ENCODE data around the gene TUBA4B.
A peak's percentile ranks its signal among the peaks of the same experiment; 100 is the strongest.
"Not testable (repeated sequence)": the region's sequence is repeated elsewhere in the genome, so short reads cannot be mapped to it uniquely, and the experiment has no call there.

TUBA4B gene

DNA sequence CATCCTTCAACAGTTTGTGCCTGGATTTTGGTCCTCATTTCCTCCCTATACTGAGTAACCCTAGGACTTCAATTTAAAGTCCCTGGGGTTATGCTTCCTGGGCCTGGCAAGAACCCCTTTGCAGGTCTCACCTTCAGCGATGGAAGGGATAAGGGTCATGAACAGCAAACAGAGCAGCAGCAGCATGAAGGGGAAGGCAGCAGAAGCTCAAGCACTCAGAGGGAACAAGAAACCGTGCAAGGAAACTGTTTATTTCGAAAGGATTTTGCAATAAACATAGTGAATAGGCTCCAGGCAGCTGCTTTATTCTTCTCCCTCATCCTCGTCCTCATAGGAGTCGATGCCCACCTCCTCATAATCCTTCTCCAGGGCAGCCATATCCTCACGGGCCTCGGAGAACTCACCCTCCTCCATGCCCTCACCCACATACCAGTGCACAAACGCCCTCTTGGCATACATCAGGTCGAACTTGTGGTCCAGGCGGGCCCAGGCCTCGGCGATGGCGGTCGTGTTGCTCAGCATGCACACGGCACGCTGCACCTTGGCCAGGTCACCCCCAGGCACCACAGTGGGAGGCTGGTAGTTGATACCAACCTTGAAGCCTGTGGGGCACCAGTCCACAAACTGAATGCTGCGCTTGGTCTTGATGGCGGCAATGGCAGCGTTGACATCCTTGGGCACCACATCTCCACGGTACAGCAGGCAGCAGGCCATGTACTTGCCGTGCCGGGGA lies 2.8 kb upstream of the TUBA4B start:
- no peaks in the 10 kb centered on the region for H3K27me3 ChIP-seq (ENCODE audit: control insufficient read depth in 1 of 2, insufficient read depth in 2 of 2, low read length in 2 of 2)
- H3K4me3 ChIP-seq (ENCODE audit: low read length in 2 of 2), result peak overlapping the region; percentile 28 to 54
- peak overlapping the region; percentile 7 to 64 for H3K9ac ChIP-seq (ENCODE audit: low read length in 2 of 2)
- peak overlapping the region; percentile 90 for H3K27ac ChIP-seq (ENCODE audit: low read length)
- peaks cover 71% of the 10 kb centered on the region for H3K4me1 ChIP-seq (ENCODE audit: control insufficient read depth, insufficient read depth, low read length)
- no peaks in the 10 kb centered on the region for H3K9me3 ChIP-seq (ENCODE audit: control insufficient read depth in 2 of 2, low read length in 2 of 2)
- H3K36me3 ChIP-seq (ENCODE audit: control insufficient read depth in 2 of 2, insufficient read depth in 2 of 2, low read length in 2 of 2), result peaks cover 16 to 22% of the 10 kb centered on the region in 2 donors

GRCh38 chr2:219251656-219252055 lies 1.4 kb upstream of the TUBA4B start:
- Histone ChIP-seq H3K27ac (ENCODE audit: low read length) (peak overlapping the region; percentile 90), H3K9ac (ENCODE audit: low read length in 2 of 2) (peak overlapping the region in 1 of 2 donors; percentile 86), H3K27me3 (ENCODE audit: control insufficient read depth in 1 of 2, insufficient read depth in 2 of 2, low read length in 2 of 2) (no peaks in the 10 kb centered on the region), H3K9me3 (ENCODE audit: control insufficient read depth in 2 of 2, low read length in 2 of 2) (no peaks in the 10 kb centered on the region), H3K4me3 (ENCODE audit: low read length in 2 of 2) (peak overlapping the region in 1 of 2 donors; percentile 29), H3K36me3 (ENCODE audit: control insufficient read depth in 2 of 2, insufficient read depth in 2 of 2, low read length in 2 of 2) (peaks cover 16 to 22% of the 10 kb centered on the region in 2 donors), H3K4me1 (ENCODE audit: control insufficient read depth, insufficient read depth, low read length) (peaks cover 60% of the 10 kb centered on the region)

DNA sequence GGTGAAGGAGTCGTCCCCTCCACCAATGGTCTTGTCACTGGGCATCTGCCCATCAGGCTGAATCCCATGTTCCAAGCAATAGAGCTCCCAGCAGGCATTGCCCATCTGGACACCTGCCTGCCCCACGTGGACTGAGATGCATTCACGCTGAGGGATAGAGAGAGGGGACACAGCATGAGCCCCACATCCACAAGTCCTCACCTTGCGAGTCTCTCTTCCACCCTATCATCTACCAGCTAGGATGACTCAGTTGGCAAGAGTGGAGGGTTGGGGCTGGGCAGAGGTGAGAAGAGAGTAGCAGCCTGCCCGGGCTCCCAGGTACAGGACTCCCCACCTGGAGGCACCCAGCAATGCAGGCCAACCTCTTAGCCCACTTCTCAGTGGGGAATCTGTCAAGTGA lies 959 bp upstream of the TUBA4B start:
- Histone ChIP-seq H3K27ac (ENCODE audit: low read length) (peak overlapping the region; percentile 90), H3K9ac (ENCODE audit: low read length in 2 of 2) (peak overlapping the region in 1 of 2 donors; percentile 86), H3K27me3 (ENCODE audit: control insufficient read depth in 1 of 2, insufficient read depth in 2 of 2, low read length in 2 of 2) (no peaks in the 10 kb centered on the region)

GRCh38 chr2:219252570-219252899 lies 508 bp upstream of the TUBA4B start:
- Histone ChIP-seq H3K36me3 (ENCODE audit: control insufficient read depth in 2 of 2, insufficient read depth in 2 of 2, low read length in 2 of 2) (peaks cover 14 to 17% of the 10 kb centered on the region in 2 donors), H3K9me3 (ENCODE audit: control insufficient read depth in 2 of 2, low read length in 2 of 2) (no peaks in the 10 kb centered on the region), H3K4me3 (ENCODE audit: low read length in 2 of 2) (peak overlapping the region; percentile 90 to 96), H3K27ac (ENCODE audit: low read length) (peak overlapping the region; percentile 90), H3K27me3 (ENCODE audit: control insufficient read depth in 1 of 2, insufficient read depth in 2 of 2, low read length in 2 of 2) (no peaks in the 10 kb centered on the region), H3K4me1 (ENCODE audit: control insufficient read depth, insufficient read depth, low read length) (peaks cover 56% of the 10 kb centered on the region), H3K9ac (ENCODE audit: low read length in 2 of 2) (peak overlapping the region; percentile 73 to 86)

More for the DNA sequence above, 959 bp upstream of the TUBA4B start:
- Histone ChIP-seq H3K9me3 (ENCODE audit: control insufficient read depth in 2 of 2, low read length in 2 of 2) (no peaks in the 10 kb centered on the region), H3K36me3 (ENCODE audit: control insufficient read depth in 2 of 2, insufficient read depth in 2 of 2, low read length in 2 of 2) (peaks cover 16 to 22% of the 10 kb centered on the region in 2 donors), H3K4me1 (ENCODE audit: control insufficient read depth, insufficient read depth, low read length) (peaks cover 58% of the 10 kb centered on the region), H3K4me3 (ENCODE audit: low read length in 2 of 2) (peak overlapping the region in 1 of 2 donors; percentile 96)

GRCh38 chr2:219253753-219254589 lies 928 bp downstream of the TUBA4B start, which contains the start of gene TUBA4A:
TSS of gene TUBA4A (minus strand) at chr2:219253918. CDS start at chr2:219253858, 60 bp downstream.
- Histone ChIP-seq H3K27ac (ENCODE audit: low read length) (peak within 1 kb of the TSS; percentile 90), H3K4me1 (ENCODE audit: control insufficient read depth, insufficient read depth, low read length) (peaks cover 51% of the 10 kb centered on the region), H3K9ac (ENCODE audit: low read length in 2 of 2) (peak within 1 kb of the TSS; percentile 73 to 86), H3K36me3 (ENCODE audit: control insufficient read depth in 2 of 2, insufficient read depth in 2 of 2, low read length in 2 of 2) (peaks cover 6 to 9% of the 10 kb centered on the region in 2 donors), H3K4me3 (ENCODE audit: low read length in 2 of 2) (peak within 1 kb of the TSS; percentile 90 to 96), H3K27me3 (ENCODE audit: control insufficient read depth in 1 of 2, insufficient read depth in 2 of 2, low read length in 2 of 2) (no peaks in the 10 kb centered on the region), H3K9me3 (ENCODE audit: control insufficient read depth in 2 of 2, low read length in 2 of 2) (no peaks in the 10 kb centered on the region)

DNA sequence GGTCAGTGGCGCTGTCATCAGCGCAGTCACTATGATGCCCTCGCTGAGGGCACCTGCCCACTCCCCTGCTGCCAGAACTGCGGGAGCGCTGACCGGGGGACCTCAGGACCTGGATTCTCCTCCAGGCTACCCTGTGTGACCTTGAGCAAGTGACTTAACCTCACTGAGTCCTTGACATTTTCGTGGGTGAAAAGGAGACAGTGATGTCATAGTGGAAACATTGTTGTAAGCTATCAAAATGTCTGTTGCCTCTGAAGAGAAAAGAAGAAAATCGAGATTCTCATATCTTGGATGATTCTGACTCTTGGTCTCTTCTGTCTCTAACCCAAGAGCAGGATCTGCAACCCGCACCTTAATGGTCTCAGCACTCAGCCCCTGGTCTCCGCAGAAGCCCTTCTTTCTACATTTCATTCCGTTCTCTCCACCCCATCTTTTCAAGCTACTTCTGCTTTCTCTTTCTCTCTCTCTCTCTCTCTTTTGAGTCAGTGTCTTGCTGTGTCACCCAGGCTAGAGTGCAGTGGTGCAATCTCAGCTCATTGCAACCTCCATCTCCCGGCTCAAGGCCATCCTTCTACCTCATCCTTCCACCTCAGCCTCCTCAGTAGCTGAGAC lies 1.7 kb downstream of the TUBA4B start:
- Histone ChIP-seq H3K36me3 (ENCODE audit: control insufficient read depth in 2 of 2, insufficient read depth in 2 of 2, low read length in 2 of 2) (peaks cover 6 to 9% of the 10 kb centered on the region in 2 donors), H3K27ac (ENCODE audit: low read length) (peak overlapping the region; percentile 90), H3K9ac (ENCODE audit: low read length in 2 of 2) (peak overlapping the region; percentile 68 to 86), H3K4me3 (ENCODE audit: low read length in 2 of 2) (peak overlapping the region; percentile 90 to 96), H3K4me1 (ENCODE audit: control insufficient read depth, insufficient read depth, low read length) (peaks cover 44% of the 10 kb centered on the region), H3K9me3 (ENCODE audit: control insufficient read depth in 2 of 2, low read length in 2 of 2) (no peaks in the 10 kb centered on the region), H3K27me3 (ENCODE audit: control insufficient read depth in 1 of 2, insufficient read depth in 2 of 2, low read length in 2 of 2) (no peaks in the 10 kb centered on the region)

DNA sequence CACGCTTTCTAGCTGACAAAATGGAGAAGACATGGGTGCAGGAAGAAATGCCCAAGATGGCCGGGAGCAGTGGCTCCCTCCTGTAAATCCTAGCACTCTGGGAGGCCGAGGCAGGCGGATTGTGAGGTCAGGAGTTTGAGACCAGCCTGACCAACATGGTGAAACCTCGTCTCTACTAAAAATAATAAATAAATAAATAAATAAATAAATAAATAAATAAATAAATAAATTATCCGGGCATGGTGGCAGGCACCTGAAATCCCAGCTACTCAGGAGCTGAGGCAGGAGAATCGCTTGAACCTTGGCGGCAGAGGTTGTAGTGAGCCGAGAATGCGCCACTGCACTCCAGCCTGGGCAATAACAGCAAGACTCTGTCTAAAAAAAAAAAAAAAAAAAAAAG lies 5.9 kb downstream of the TUBA4B start:
- not testable (repeated sequence) for H3K27me3 ChIP-seq (ENCODE audit: control insufficient read depth in 1 of 2, insufficient read depth in 2 of 2, low read length in 2 of 2); H3K27ac ChIP-seq (ENCODE audit: low read length)

GRCh38 chr2:219261024-219261855 lies 8.2 kb downstream of the TUBA4B start:
- Histone ChIP-seq H3K4me3 (ENCODE audit: low read length in 2 of 2) (no peak overlapping the region), H3K27me3 (ENCODE audit: control insufficient read depth in 1 of 2, insufficient read depth in 2 of 2, low read length in 2 of 2) (no peaks in the 10 kb centered on the region), H3K27ac (ENCODE audit: low read length) (no peak overlapping the region), H3K36me3 (ENCODE audit: control insufficient read depth in 2 of 2, insufficient read depth in 2 of 2, low read length in 2 of 2) (no peaks in the 10 kb centered on the region), H3K4me1 (ENCODE audit: control insufficient read depth, insufficient read depth, low read length) (no peaks in the 10 kb centered on the region), H3K9ac (ENCODE audit: low read length in 2 of 2) (no peak overlapping the region), H3K9me3 (ENCODE audit: control insufficient read depth in 2 of 2, low read length in 2 of 2) (no peaks in the 10 kb centered on the region)

More for the DNA sequence above, 5.9 kb downstream of the TUBA4B start:
- not testable (repeated sequence) for H3K36me3 ChIP-seq (ENCODE audit: control insufficient read depth in 2 of 2, insufficient read depth in 2 of 2, low read length in 2 of 2); H3K9me3 ChIP-seq (ENCODE audit: control insufficient read depth in 2 of 2, low read length in 2 of 2); H3K9ac ChIP-seq (ENCODE audit: low read length in 2 of 2); H3K4me3 ChIP-seq (ENCODE audit: low read length in 2 of 2); H3K4me1 ChIP-seq (ENCODE audit: control insufficient read depth, insufficient read depth, low read length)

DNA sequence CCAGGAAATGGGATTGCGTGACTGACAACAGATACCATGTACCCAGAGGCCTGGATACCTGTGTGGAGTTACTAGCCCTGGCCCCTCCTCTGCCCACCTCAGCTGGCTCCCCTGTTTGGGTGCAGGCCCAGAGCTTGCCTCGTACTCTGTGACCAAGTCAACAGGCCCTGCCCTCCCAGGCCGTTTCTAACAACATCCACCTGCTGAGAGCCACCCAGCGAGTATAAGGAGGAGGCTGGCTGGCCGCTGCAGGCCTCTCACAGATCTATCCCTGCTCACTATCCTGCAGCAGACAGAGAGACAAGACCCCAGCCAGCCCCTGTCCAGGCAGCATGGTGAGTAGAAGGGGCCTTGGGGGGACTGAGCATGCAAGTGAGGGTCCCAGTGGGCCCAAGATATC lies 13.2 kb downstream of the TUBA4B start:
- Histone ChIP-seq H3K4me1 (ENCODE audit: control insufficient read depth, insufficient read depth, low read length) (peaks cover 8% of the 10 kb centered on the region), H3K9me3 (ENCODE audit: control insufficient read depth in 2 of 2, low read length in 2 of 2) (no peaks in the 10 kb centered on the region), H3K27me3 (ENCODE audit: control insufficient read depth in 1 of 2, insufficient read depth in 2 of 2, low read length in 2 of 2) (no peaks in the 10 kb centered on the region), H3K4me3 (ENCODE audit: low read length in 2 of 2) (no peak overlapping the region), H3K27ac (ENCODE audit: low read length) (no peak overlapping the region), H3K9ac (ENCODE audit: low read length in 2 of 2) (no peak overlapping the region), H3K36me3 (ENCODE audit: control insufficient read depth in 2 of 2, insufficient read depth in 2 of 2, low read length in 2 of 2) (no peaks in the 10 kb centered on the region)

DNA sequence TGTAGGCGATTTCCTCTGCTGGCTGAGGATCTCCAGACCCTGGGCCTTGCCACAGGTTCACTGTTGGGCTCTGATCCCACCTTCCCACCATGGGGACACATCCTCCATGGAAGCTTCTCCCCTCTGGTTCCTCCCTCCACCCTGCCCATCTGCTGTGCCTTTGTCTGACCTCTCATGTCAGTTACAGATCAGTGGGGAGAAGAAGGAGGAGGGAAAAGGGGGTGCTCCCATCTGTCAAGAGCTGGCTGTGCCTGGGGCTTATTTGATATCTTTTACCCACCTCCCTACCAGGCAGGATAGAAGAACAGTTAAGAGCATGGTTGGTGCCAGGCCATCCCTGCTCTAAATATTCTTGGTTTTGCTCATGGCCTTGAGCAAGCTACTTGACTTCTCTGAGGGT lies 13.8 kb downstream of the TUBA4B start:
- Histone ChIP-seq H3K36me3 (ENCODE audit: control insufficient read depth in 2 of 2, insufficient read depth in 2 of 2, low read length in 2 of 2) (no peaks in the 10 kb centered on the region), H3K27ac (ENCODE audit: low read length) (no peak overlapping the region), H3K9me3 (ENCODE audit: control insufficient read depth in 2 of 2, low read length in 2 of 2) (no peaks in the 10 kb centered on the region), H3K9ac (ENCODE audit: low read length in 2 of 2) (no peak overlapping the region), H3K27me3 (ENCODE audit: control insufficient read depth in 1 of 2, insufficient read depth in 2 of 2, low read length in 2 of 2) (no peaks in the 10 kb centered on the region), H3K4me1 (ENCODE audit: control insufficient read depth, insufficient read depth, low read length) (peaks cover 8% of the 10 kb centered on the region), H3K4me3 (ENCODE audit: low read length in 2 of 2) (no peak overlapping the region)
